Measurements from ENCODE around the gene EPM2AIP1. TPM values are rescaled to one million over a fixed set of nuclear protein-coding genes. Genes with fewer than 3 reads are reported as not detected.

Gene EPM2AIP1
- total and polyA plus RNA-seq, 10 donors = 4.9 to 31.3 (median 22.3) TPM

- 92 to 100% (median 99%) methylated on average over 1 of the region's 1 CpG for WGBS, 5 donors
- no peak for DNase-seq
- Histone ChIP-seq H3K9me3 (peaks cover 0 to 20% (median 16%) of the 10 kb centered on the region in 8 donors), H3K36me3 (peaks cover 0 to 100% (median 49%) of the 10 kb centered on the region in 6 donors), H3K27ac (no peak overlapping the region), H3K4me1 (peaks cover 0 to 3% (median 0%) of the 10 kb centered on the region in 6 donors), H3K4me3 (no peak overlapping the region), H3K27me3 (replicated peaks in 1 of 7) (no peaks in the 10 kb centered on the region)
- intact Hi-C loops (cut with DNase I; ENCODE audit: low total_unique reads) = no loop called here
- TF ChIP-seq POLR2A (IDR thresholded peaks at IDR 0.05) (no peak), POLR2AphosphoS5 (IDR thresholded peaks at IDR 0.05) (no peak)
- TF ChIP-seq, protein P1, sequence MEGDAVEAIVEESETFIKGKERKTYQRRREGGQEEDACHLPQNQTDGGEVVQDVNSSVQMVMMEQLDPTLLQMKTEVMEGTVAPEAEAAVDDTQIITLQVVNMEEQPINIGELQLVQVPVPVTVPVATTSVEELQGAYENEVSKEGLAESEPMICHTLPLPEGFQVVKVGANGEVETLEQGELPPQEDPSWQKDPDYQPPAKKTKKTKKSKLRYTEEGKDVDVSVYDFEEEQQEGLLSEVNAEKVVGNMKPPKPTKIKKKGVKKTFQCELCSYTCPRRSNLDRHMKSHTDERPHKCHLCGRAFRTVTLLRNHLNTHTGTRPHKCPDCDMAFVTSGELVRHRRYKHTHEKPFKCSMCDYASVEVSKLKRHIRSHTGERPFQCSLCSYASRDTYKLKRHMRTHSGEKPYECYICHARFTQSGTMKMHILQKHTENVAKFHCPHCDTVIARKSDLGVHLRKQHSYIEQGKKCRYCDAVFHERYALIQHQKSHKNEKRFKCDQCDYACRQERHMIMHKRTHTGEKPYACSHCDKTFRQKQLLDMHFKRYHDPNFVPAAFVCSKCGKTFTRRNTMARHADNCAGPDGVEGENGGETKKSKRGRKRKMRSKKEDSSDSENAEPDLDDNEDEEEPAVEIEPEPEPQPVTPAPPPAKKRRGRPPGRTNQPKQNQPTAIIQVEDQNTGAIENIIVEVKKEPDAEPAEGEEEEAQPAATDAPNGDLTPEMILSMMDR (IDR thresholded peaks at IDR 0.05 in 8 of 11, conservative IDR thresholded peaks at IDR 0.05 in 3 of 11) = no peak
Measured at GRCh38 chr3:37039161-37039846, 46.4 kb upstream of the EPM2AIP1 start.

GRCh38 chr3:37037352-37037751 is 44.4 kb upstream of the EPM2AIP1 start:
- H3K4me1 ChIP-seq = no peaks in the 10 kb centered on the region
- no peak for DNase-seq
- 96 to 99% (median 97%) methylated on average over 3 of the region's 3 CpGs for WGBS, 5 donors
- intact Hi-C loops (cut with DNase I; ENCODE audit: low total_unique reads) = no loop called here
- TF ChIP-seq, protein P1 (IDR thresholded peaks at IDR 0.05 in 8 of 11, conservative IDR thresholded peaks at IDR 0.05 in 3 of 11) = no peak
- TF ChIP-seq POLR2A (IDR thresholded peaks at IDR 0.05) (no peak), POLR2AphosphoS5 (IDR thresholded peaks at IDR 0.05) (no peak)
- no peaks in the 10 kb centered on the region for H3K27me3 ChIP-seq (replicated peaks in 1 of 7)
- H3K27ac ChIP-seq = no peak overlapping the region
- H3K36me3 ChIP-seq = peaks cover 0 to 100% (median 52%) of the 10 kb centered on the region in 6 donors
- H3K9me3 ChIP-seq = peaks cover 0 to 20% (median 16%) of the 10 kb centered on the region in 8 donors
- no peak overlapping the region for H3K4me3 ChIP-seq

GRCh38 chr3:37032961-37033360 is 40.0 kb upstream of the EPM2AIP1 start:
- intact Hi-C loops (cut with DNase I; ENCODE audit: low total_unique reads) = no loop called here
- Histone ChIP-seq H3K27me3 (replicated peaks in 1 of 7) (no peaks in the 10 kb centered on the region), H3K36me3 (peaks cover 0 to 100% (median 60%) of the 10 kb centered on the region in 6 donors), H3K27ac (no peak overlapping the region), H3K4me3 (no peak overlapping the region), H3K4me1 (peaks cover 0 to 22% (median 7%) of the 10 kb centered on the region in 6 donors), H3K9me3 (peaks cover 0 to 20% (median 16%) of the 10 kb centered on the region in 8 donors)
- DNase-seq = no peak
- 91 to 95% (median 94%) methylated on average over 10 of the region's 10 CpGs for WGBS, 5 donors
- TF ChIP-seq POLR2A (IDR thresholded peaks at IDR 0.05) = no peak
- peak in 1 of 3 donors; percentile 7 for TF ChIP-seq POLR2AphosphoS5 (IDR thresholded peaks at IDR 0.05)
- TF ChIP-seq, protein P1 (IDR thresholded peaks at IDR 0.05 in 8 of 11, conservative IDR thresholded peaks at IDR 0.05 in 3 of 11) = no peak

GRCh38 chr3:37031096-37031682 is 38.3 kb upstream of the EPM2AIP1 start:
- H3K27me3 ChIP-seq (replicated peaks in 1 of 7) = no peaks in the 10 kb centered on the region
- H3K27ac ChIP-seq = peak overlapping the region in 1 of 8 donors; percentile 57
- intact Hi-C loops (cut with DNase I; ENCODE audit: low total_unique reads) = no loop called here
- peaks cover 0 to 12% (median 9%) of the 10 kb centered on the region in 8 donors for H3K9me3 ChIP-seq
- TF ChIP-seq, protein P1 (IDR thresholded peaks at IDR 0.05 in 8 of 11, conservative IDR thresholded peaks at IDR 0.05 in 3 of 11) = no peak
- DNase-seq = no peak
- H3K4me1 ChIP-seq = peaks cover 0 to 22% (median 7%) of the 10 kb centered on the region in 6 donors
- no peak overlapping the region for H3K4me3 ChIP-seq
- peaks cover 0 to 100% (median 67%) of the 10 kb centered on the region in 6 donors for H3K36me3 ChIP-seq
- WGBS, 5 donors = 85 to 96% (median 94%) methylated on average over 7 of the region's 7 CpGs

All from spleen (tissue), 11 donors.